ENCODE data around the gene TMEM52B.
"Not testable (repeated sequence)": the region's sequence is repeated elsewhere in the genome, so short reads cannot be mapped to it uniquely, and the experiment has no call there.

TMEM52B gene

DNA sequence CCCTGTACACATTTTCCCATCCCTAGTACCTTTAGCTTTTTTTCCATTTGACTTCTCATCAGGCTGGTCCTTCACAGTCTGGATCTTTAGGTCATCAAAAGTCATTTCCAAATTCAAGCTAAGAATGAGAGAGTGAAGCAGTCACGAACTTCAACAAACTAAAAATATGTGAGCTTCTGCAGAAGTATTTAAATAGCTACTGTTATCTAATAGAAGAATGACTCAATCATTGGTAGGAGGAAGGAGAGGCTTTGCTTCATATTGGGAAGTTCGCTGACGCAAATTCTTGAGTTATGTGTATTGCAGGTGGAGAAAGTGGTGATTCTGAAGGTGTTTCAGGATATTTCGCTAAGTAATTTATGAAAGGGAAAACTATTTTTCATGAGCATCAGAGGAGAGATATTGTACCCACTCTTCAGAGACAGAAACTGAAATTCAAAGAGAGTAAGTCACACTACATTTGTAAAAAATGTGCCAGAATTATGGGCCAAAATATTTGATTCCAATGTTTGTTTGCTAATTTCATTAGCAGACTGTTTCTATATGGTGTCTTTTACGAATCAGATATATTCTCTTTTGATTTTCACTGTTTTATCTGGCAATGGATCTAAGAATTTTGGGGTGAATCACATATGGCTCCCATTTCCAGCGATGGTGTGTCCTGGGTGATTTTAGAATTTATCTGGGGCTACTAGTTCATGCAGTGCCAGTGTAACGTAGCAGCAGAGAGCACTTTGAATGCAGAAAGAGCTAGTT is 6.7 kb upstream of the TMEM52B start, which contains the start of gene OLR1:
TSS of gene OLR1 (minus strand) at position 160 of the 756 bp plus-strand sequence. CDS start at position 105, 55 bp downstream.
- no peak for DNase-seq

DNA sequence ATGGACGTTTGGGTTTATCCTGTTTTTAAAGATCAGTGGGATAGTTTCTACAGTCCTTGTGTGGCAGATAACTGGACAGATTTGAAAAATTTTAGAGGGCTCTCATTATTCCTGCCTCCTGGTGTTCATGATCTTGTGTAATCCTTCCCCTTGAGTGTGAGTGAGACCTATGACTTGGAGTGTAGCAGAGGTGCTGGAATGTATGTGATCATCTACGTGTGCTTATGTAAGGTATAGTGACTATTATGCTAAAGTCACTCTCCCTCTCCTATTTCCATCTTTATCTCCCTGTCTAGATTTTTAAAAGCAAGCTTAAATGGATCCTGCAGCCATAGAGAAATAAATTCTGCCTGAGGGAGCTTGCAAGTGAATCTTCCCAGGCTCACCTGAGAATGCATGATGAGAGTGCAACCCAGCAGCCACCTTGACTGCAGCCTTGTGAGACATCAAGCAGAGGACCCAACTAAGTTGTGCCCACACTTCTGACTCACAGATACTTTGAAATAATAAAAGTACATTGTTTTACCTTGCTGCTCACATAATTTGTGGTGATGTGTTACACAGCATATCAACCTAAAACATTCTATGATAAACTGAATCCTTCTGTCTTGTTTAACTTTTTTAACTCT is 3.7 kb upstream of the TMEM52B start:
- no peak for DNase-seq

DNA sequence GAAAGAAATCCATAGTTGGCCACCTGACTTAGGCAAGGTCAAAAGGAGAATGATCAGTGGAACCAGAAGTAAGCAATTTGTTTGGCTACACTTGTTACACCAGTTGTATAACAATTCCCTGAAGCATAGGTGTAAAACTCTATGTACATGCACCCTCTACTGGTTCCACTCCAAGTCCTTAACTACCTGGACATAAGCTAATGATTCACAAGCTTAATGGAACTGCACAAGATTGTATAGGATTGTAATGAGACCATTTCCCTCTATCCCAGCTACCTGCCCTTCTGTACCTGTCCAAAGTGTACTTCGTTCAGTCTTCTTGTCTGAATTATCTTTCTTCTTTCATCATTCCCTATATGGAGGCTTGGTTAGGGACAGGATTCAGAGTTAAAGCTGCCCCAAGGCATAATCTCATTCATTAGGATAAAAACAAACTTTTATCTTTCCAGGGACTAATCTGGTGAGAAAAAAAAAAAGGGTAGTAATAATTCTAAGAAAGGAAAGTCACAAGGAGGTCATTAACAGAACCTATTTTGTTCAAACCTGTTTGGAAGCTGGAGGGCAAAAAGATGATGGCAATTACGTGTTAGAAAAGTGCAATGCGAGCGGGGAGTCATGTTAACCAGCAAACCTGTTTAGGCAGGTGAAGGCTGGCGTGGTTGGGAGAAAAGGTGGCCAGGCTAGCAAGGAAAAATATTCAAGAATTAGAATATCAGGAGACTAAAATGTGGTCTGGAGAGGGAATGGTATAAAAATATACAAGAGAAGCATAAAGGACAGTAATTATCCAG is 2.8 kb upstream of the TMEM52B start:
- no peak for DNase-seq

DNA sequence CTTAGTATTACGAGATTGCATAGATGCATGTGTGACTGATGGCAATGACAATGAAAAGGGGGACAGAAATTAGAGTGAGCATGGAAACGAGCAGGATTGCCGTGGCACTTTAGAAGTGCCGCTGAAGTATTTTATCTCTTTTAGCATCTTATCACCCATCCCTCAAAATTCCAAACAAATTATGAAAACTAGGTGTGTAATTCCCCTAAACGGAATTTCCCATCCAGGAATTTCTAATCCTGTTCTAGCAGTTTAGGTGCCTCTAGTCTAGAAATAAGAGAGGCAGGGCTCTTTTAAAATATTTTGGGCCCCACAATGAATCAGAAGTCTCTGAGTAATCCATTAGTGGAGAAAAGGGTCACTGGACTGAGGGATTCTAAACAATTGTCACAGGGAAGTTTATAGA is 947 bp downstream of the TMEM52B start:
- DNase-seq: no peak

DNA sequence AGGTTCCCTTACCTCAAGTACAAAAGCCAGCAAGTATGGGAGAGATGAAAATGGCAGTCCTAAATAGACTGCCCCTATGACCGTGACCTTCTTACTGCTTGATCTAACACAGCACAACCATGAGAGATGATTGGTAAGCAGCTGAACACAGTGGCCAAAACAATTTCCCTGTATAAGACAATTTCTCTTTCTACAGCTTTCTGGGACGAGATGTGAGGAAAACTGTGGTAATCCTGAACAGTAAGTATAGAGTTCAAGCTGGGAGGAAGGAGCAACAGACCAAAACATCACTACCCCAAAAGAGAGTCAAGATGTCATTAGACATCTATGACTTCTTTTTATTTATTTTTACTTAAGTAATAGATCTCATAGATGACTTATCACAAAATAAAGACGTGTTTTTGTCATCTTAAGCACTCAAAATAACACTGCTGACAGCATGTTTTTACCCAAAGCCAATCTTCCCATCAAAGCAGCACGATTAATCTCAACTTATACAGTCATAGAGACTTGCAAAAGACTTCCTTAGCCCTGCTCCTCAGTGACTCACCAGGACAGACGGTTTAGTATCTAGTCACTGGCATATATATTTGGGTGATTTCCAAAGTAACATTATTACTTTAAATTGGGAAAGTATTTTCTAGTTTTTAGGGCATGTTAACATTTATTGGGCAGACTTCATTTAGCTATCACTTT is 3.7 kb downstream of the TMEM52B start:
- no peak for DNase-seq

DNA sequence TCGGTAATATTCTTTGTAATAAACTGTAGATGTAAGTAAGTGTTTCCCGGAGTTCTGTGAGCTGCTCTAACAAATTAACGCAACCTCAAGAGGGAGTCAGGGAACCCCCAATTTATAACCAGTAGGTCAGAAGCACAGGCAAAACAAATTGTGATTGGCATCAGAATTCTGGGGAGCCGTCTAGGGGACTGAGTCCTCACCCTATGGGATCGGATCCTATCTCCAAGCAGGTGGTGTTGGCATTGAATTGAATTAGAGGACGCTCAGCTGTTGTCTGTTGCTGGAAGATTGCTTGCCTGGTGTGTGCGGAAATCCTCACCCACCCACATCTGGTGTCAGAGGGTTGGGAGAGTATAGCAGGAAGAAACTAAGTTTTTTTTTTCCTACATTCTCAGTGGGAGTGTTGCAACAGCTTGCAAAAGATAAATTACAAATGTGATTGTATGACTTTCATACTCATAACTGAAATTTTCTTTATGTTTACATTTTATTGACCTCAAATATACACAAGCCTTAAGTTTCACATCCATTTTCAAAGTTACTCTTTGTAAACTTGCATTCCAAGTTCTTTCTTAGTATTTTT is 5.5 kb downstream of the TMEM52B start:
- no peak for DNase-seq

DNA sequence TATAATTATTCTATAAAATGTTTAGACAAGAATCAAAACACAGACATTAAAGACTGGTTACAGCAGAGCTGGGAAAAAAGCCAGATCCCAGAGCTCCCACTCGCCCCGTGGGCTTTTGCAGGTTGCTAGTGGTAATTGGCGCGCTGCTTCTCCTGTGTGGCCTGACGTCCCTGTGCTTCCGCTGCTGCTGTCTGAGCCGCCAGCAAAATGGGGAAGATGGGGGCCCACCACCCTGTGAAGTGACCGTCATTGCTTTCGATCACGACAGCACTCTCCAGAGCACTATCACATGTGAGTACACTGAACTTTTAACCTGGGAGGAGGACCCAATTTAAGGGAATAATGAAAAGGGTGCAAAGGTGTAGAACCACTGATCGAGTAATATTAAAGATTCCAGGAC is 7.5 kb downstream of the TMEM52B start:
- DNase-seq: no peak

DNA sequence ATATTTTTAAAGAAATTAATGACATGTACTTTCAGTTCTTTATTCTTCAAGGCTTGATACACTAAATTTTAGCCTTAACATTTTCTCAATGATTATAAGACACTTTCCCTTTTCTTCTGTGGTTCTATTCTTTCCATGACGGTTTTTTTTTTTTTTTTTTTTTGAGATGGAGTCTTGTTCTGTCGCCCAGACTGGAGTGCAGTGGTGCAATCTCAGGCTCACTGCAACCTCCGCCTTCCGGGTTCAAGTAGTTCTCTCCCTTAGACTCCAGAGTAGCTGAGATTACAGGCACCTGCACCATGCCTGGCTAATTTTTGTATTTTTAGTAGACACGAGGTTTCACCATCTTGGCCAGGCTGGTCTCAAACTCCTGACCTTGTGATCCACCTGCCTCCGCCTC is 8.1 kb downstream of the TMEM52B start:
- not testable (repeated sequence) for DNase-seq

DNA sequence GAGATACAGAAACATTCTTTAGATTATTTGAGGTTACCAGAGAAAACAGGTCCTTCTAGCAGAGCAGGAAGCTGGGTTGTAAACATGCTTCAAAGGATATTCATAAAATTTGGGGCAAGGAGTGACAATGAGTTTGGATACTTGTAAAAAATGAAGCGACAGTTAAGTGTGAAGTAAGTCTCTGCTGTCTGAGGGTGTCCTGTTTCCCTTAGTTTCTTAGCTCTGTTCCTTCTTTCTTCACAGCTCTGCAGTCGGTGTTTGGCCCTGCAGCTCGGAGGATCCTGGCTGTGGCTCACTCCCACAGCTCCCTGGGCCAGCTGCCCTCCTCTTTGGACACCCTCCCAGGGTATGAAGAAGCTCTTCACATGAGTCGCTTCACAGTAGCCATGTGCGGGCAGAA is 10.8 kb downstream of the TMEM52B start:
- DNase-seq: no peak

DNA sequence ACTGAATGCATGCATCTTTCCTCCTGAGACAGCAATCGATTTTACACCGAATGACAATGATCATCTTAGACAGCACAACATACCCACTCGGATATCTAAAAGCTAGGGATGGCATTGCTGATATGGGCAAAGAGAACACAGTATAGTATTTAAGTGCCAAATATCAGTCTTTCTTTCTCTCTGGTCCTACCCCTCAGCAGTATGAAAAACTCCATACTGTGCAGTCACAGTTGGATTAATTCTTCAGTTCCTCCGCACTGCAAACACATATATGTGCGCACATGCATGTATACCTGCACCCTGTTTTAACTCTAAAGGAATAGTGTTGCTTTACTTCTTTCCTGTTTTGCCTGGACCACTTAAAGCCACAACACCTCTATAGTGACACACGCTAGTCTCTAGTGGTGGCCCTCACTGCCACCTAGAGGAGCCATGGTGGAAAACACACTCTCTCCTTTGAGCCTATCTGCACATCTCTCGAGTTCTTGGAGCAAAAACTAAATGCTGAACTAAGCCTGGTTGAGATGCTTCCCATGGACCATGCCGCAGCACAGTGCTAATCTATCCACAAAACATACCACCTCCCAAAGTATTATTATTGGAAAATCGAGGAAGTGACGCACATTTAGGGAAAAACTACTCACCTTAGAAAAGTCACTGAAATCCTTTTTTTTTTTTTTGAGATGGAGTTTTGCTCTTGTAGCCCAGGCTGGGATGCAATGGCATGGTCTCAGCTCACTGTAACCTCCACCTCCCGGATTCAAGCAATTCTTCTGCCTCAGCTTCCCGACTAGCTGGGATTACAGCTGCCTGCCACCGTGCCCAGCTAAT is 11.9 kb downstream of the TMEM52B start:
- peak; percentile 43 for DNase-seq

DNA sequence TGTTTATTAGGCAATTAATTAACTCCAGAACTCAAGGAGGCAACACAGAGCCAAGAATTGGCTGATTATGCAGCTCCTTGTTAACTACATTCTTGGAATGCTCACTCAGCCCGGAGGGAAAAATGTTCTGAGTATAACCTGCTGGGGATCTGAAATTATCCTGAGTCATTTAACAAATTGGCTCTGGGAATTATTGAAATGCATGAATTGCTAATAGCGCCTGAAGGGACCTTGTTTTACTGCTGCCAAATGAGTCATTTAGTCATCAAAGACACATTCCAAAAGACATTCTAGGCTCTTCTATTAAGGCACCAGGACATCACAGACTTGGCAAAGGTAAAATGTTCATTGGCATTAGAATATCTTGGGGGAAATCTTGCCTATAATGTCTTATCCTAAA is 13.0 kb downstream of the TMEM52B start:
- peak; percentile 60 for DNase-seq

DNA sequence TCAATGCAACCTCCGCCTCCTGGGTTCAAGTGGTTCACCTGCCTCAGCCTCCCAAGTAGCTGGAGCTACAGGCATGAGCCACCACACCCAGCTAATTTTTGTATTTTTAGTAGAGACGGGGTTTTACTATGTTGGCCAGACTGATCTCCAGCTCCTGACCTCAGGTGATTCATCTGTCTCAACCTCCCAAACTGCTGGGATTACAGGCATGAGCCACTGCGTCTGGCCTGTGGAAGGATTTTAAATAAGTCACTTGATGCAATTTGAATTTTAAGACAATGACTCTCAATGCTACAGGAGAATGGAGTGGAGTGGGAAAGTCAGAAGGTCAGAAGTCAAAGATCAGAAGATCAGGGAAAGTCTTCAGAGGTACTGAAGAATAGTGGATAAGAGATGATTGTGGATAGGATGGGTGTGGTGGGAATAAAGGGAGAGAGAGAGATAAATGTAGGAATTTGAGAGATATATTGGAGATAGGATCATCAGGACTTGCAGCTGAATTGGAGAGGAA is 15.4 kb downstream of the TMEM52B start:
- DNase-seq: no peak

DNA sequence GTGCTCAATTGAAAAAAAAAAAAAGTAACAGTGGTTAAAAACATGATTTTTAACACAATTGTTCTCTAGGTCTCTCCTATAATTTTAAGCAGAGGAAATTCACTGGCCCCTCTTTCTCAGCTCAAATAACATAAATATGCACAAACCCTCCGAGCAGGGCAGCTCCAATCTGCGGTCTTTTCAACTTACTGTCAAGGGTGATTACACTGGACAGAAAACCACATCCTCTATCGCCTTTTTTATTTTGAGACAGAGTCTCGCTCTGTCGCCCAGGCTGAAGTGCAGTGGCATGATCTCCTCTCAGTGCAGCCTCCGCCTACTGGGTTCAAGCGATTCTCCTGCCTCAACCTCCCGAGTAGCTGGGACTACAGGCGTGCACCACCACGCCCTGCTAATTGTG is 17.4 kb downstream of the TMEM52B start:
- no peak for DNase-seq

DNA sequence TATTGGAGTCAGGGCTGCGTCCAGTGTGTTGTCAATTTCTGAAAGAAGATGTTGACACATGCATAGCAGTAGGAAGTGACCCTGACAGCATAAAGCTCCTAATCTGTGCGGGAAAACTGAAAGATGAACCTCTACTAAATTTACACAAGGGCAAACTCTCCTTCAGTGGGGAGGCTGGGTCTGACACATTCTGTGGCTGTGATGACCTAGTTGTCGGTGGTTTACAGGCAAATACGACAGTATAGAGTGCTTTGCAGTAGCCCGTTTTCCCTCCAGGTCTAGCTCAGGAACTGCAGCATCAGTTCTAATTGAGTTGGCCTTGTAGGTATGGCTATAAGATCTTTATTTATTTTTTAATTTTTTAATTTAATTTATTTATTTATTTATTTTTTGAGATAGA is 19.0 kb downstream of the TMEM52B start:
- DNase-seq: no peak

DNA sequence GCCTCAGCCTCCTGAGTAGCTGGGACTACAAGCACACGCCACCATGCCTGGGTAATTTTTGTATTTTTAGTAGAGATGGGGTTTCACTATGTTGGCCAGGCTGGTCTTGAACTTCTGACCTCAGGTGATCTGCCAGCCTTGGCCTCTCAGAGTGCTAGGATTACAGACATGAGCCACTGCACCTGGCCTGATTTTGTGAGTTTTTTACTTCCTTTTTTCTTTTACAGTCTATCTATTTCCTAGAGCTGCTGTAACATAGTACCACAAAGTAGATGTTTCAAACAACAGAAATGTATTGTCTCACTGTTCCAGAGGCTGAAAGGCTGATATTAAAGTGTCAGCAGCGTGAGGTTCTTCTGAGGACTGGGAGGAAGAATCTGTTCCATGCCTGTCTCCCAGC is 25.7 kb downstream of the TMEM52B start:
- DNase-seq: not testable (repeated sequence)

DNA sequence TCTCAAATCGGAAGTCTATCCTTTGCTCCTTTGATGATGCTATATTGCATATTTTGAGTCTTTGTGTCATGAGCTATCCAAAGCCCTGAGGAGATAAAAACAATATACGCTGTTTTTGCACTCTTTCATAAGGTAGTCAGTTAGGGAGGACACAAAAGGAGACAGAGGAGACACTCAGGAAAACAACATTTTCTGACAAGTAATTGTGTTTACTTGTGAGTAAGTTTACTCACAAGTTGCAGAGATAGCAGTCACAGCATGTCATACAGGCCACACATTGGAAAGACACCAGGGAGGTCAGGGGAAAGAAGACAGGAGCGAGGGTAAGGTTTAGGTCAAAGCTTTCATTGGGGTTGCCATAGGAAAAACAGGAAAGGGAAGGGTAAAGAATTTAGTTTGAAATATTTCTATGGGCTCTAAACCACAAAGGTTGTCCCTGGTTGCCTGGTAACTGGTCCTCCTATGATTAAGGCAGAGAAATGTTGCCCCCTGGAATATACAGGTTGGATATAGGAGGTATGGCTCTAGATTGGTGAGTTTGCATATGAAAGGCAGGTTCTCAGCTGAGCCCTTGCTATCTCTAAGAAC is 26.5 kb downstream of the TMEM52B start:
- DNase-seq: no peak

DNA sequence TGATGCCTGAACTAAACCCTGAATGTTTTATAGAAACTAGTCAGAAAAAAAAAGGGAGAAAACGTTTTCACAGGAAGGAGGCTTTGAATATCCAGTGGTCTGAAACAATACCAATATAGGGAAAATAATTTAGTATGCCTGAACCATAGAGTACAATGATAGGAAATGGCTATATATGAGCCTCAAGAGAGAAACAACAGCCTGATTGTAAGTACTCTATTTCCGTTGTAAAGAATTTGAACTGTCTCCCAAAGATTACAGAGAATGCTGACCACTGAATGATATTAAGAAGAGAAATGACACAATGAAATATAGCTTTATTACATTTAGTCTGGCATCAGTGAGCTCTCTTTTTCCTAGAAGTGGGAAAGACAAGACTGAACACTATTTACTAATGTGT is 28.3 kb downstream of the TMEM52B start:
- no peak for DNase-seq

DNA sequence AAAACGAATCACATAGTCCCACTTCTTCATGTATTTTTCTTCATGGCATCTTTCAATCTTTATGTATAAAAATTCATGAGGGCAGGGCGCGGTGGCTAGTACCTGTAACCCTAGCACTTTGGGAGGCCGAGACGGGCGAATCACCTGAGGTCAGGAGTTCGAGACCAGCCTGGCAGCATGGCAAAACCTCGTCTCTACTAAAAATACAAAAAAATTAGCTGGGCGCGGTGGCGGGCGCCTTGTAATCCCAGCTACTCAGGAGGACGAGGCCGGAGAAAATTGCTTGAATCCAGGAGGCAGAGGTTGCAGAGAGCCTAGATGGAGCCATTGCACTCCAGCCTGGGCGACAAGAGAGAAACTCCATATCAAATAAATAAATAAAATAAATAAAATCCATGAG is 31.4 kb downstream of the TMEM52B start:
- DNase-seq: no peak

DNA sequence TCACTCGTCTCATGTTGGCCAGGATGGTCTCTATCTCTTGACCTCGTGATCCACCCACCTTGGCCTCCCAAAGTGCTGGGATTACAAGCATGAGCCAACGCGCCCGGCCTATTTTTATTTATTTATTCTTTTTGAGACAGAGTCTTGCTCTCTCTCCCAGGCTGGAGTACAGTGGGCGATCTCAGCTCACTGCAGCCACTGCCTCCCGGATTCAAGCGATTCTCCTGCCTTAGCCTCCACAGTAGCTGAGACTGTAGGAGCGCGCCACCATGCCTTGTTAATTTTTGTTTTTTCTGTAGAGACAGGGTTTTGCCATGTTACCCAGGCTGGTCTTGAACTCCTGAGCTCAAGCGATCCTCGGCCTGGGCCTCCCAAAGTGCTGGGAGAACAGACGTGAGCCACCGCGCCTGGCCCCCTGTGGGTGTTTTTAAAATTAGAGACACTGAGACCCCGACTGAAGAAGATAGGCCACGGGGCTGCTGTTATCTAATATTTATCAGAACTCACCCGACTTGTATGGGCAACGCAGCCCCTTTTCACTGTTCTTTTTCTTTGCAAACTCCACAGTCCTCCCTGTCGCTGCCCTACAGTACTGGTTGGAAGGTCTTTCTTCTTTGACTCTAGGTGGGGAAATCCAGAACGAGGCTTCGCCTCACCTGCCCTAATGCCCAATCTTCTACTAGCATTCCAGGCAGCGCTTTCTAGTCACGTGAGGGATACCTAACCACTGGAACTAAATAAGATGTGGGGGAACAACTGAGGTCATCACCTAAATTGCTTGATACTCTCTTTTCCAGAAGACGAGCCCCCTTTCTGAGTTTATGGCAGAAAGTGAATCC is 32.5 kb downstream of the TMEM52B start:
- no peak for DNase-seq

All from kidney glomerular epithelial cell (primary cell).